Mesothelial cell of epicardium (in vitro differentiated cells): Measurements from ENCODE around the gene STUB1. TPM values are rescaled to one million over a fixed set of nuclear protein-coding genes. Genes with fewer than 3 reads are reported as not detected.

Source experiments
- DNase-seq, 2 experiments: peaks; one replicate each; pipeline ENCODE4 v3.0.0; 2021; ENCODE audit warnings: low spot score in 2 of 2; ENCODE audit not compliant: unreplicated experiment in 2 of 2
- H3K27ac Mint-ChIP-seq: 2 replicates; pipeline ENCODE4 v1.8.0; 2021; ENCODE audit warnings: mixed read lengths
- H3K27me3 Mint-ChIP-seq: 2 replicates; pipeline ENCODE4 v1.8.0; 2021; ENCODE audit warnings: low read depth, mixed read lengths
- H3K36me3 Mint-ChIP-seq: 2 replicates; pipeline ENCODE4 v1.8.0; 2021; ENCODE audit warnings: mixed read lengths
- H3K4me1 Mint-ChIP-seq: 2 replicates; pipeline ENCODE4 v1.8.0; 2021; ENCODE audit warnings: mixed read lengths
- H3K4me3 Mint-ChIP-seq: 2 replicates; pipeline ENCODE4 v1.8.0; 2021; ENCODE audit warnings: mild to moderate bottlenecking, moderate library complexity, mixed read lengths
- H3K9me3 Mint-ChIP-seq: 2 replicates; pipeline ENCODE4 v1.8.0; 2021; ENCODE audit warnings: mixed read lengths
- total RNA-seq: library from RNA; stranded (reverse); gene quantifications from 3 replicates; pipeline ENCODE4 v1.2.1, GENCODE V29; 2021
- TF ChIP-seq, protein P1 (sequence below): fragments of 200-600 bp; sonication (generic); IDR thresholded peaks from one replicate; pipeline ENCODE4 v1.5.0; 2021; ENCODE audit warnings: antibody characterized with exemption; ENCODE audit not compliant: unreplicated experiment

STUB1 gene
- total RNA-seq, 1 donor from 2014 or later: 69.4 TPM

DNA sequence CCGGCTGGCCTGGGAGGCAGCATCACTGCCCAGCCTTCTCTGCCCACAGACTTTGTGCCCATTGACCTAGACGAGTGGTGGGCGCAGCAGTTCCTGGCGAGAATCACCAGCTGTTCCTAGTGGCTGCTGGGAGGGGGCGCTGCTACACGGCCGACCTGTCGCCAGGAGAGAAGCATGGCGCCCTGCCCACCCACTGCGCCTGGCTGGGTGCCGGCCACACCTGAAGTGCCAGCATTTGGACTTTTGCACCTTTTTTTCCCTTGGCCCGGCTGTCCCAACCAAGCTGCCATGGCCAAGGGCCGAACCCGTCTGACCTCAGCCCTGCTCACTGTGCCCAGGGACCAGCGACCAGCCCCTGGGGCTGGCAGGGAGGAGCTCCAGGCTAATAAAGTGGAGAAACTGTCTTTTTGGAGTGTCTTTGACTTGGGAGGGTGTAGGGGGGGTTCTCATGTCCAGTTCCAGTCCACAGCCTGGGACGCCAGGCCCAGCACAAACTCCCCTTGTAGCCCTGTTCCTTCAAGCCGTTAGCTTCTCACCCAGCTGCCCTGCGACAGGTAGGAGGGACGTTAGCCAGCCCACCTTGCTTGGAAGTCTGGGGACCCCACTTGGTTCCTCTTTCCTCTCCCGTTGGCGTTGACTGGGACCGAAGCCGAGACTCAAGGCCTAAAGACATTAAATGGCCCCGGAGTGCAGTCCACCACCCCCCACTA, 32.0 kb upstream of the STUB1 start:
- Mint-ChIP-seq H3K27ac (peak overlapping the region; percentile 91), H3K9me3 (no peaks in the 10 kb centered on the region), H3K27me3 (no peaks in the 10 kb centered on the region), H3K36me3 (no peaks in the 10 kb centered on the region), H3K4me1 (peaks cover 13% of the 10 kb centered on the region), H3K4me3 (peak overlapping the region; percentile 75)
- TF ChIP-seq, protein P1, sequence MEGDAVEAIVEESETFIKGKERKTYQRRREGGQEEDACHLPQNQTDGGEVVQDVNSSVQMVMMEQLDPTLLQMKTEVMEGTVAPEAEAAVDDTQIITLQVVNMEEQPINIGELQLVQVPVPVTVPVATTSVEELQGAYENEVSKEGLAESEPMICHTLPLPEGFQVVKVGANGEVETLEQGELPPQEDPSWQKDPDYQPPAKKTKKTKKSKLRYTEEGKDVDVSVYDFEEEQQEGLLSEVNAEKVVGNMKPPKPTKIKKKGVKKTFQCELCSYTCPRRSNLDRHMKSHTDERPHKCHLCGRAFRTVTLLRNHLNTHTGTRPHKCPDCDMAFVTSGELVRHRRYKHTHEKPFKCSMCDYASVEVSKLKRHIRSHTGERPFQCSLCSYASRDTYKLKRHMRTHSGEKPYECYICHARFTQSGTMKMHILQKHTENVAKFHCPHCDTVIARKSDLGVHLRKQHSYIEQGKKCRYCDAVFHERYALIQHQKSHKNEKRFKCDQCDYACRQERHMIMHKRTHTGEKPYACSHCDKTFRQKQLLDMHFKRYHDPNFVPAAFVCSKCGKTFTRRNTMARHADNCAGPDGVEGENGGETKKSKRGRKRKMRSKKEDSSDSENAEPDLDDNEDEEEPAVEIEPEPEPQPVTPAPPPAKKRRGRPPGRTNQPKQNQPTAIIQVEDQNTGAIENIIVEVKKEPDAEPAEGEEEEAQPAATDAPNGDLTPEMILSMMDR: peak; percentile 38
- no peak for DNase-seq

DNA sequence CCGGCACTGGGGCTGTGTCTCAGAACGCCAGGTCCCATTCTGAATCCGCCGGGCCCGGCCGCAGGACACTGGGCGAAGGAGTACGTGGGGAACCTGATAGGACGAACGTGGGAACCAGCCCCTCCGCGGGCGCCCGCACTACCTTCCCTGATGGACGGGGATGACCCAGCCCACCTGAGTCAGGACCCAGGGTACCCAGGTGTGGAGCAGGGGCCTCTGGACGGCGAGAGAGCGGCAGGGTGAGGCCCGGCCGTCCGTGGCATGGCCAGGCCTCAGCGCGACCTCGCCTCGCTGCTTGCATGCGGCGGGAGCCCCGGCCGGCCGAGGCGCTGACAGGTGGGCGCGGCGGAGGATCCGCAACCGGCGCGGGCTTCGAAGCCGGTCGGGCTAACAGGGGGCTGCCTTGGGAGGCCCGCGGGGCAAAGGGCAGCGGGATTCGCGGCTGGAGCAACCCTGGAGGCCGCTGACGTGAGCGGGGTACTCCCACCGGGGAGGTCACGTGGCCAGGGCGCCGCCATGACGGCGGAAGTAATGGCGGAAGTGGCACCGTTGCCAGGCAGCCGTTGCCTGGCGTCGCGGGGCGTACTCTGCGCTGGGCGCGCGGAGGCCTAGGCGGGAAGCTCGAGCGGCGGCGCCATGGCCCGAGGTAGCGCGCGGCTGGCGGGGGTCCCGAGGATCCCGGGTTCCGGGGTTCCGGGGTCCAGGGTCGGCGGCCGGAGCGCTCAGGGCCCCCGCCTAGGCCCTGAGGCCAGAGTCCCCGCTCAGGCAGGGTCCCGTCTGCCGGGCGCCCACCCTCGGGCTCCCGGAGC, 31.2 kb upstream of the STUB1 start, which contains the start of gene WDR90:
Gene WDR90 (plus strand): TSS at position 585 of the 809 bp plus-strand sequence. CDS start 52 bp downstream, at position 637.
- Mint-ChIP-seq H3K9me3 (no peaks in the 10 kb centered on the region), H3K4me1 (peaks cover 13% of the 10 kb centered on the region), H3K27me3 (no peaks in the 10 kb centered on the region), H3K27ac (peak within 1 kb of the TSS; percentile 91), H3K36me3 (no peaks in the 10 kb centered on the region), H3K4me3 (peak within 1 kb of the TSS; percentile 75)
- TF ChIP-seq, protein P1: no peak
- peak; percentile 84 to 88 for DNase-seq

DNA sequence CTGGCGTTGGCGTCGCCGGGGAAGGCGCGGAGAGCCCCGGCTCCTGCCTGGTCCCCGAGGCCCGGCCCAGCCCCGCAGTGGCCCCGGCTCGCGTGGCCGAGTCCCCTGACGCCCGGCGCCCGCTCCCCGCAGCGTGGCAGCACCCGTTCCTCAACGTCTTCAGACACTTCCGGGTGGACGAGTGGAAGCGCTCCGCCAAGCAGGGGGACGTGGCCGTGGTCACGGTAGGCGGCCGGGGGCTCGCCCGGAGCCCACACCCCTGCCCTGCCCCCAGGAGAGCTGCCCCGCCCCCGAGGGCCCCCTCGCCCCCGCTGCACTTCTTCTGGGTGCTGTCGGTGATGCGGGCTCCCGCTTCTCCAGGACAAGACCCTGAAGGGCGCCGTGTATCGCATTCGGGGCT, 30.6 kb upstream of the STUB1 start:
- DNase-seq: no peak
- H3K27ac Mint-ChIP-seq: no peak overlapping the region
- peaks cover 13% of the 10 kb centered on the region for H3K4me1 Mint-ChIP-seq
- no peaks in the 10 kb centered on the region for H3K9me3 Mint-ChIP-seq
- peak overlapping the region; percentile 71 for H3K4me3 Mint-ChIP-seq
- TF ChIP-seq, protein P1: no peak
- no peaks in the 10 kb centered on the region for H3K27me3 Mint-ChIP-seq
- no peaks in the 10 kb centered on the region for H3K36me3 Mint-ChIP-seq

DNA sequence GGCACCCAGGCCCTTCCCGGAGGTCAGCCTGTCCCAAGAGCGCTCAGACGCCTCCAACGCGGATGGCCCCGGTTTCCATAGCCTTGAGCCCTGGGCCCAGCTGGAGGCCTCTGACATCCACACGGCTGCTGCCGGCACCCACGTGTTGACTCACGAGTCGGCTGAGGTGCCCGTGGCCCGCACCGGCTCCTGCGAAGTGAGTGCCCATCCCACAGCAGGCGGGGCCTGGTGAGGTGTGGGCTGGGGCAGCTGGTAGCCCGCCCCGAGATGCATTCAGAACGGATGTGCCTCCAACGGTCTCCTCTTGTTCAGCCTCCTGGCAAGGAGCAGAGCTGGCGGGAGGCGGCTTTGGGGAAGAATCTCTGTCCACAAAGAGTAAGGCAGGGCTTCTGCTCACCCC, 28.4 kb upstream of the STUB1 start:
- H3K4me1 Mint-ChIP-seq: peaks cover 11% of the 10 kb centered on the region
- no peaks in the 10 kb centered on the region for H3K27me3 Mint-ChIP-seq
- no peaks in the 10 kb centered on the region for H3K36me3 Mint-ChIP-seq
- no peak for DNase-seq
- H3K9me3 Mint-ChIP-seq: no peaks in the 10 kb centered on the region
- peak overlapping the region; percentile 42 for H3K4me3 Mint-ChIP-seq
- no peak overlapping the region for H3K27ac Mint-ChIP-seq
- TF ChIP-seq, protein P1: no peak

DNA sequence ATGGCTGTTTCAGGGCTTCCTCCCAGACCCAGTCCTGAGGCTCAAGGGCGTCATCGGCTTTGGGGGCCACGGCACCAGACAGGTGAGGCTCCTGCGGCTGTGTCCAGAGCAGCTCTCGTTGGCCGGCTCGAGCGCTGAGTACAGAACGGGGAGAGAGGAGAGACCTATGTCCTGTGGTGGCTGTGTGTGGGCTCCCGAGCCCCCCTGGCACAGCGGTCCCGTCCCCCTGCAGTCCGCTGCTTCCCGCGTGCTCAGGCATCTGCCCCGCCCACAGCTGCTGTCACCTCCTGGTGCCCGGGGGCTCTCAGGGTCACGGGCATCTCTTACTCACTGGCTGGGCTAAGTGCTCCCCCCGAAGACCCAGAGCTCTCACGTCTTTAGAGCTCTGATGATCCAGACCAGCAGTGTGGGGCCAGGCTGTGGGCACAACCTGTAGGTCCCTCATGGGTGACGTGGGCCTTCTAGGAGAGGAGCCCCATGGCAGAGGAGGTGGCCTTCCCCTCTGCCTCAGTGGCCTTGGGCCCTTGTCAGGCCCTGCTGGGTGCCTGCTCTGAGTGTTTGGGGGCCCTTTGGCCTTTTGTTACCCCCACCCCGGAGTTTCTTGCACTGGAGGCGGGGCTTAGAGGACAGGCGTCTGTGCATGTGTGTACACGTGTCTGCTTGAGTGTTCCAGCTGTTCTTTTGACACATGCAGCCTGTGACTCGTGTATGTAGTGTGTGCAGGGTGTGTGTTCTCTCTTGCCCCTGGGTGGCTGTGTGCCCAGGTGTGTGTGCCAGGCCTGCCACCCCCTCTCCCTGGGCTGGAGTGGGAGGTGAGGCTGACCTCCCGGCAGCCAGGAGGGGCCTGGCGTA, 27.5 kb upstream of the STUB1 start:
- Mint-ChIP-seq H3K27ac (no peak overlapping the region), H3K9me3 (no peaks in the 10 kb centered on the region), H3K36me3 (no peaks in the 10 kb centered on the region), H3K4me1 (peaks cover 11% of the 10 kb centered on the region), H3K4me3 (no peak overlapping the region), H3K27me3 (no peaks in the 10 kb centered on the region)
- TF ChIP-seq, protein P1: no peak
- no peak for DNase-seq
